ENCODE results near the gene KCNJ3. TPM values are rescaled to one million over a fixed set of nuclear protein-coding genes. Genes with fewer than 3 reads are reported as not detected.

Gene KCNJ3
- polyA plus RNA-seq, 3 donors: 0.15 to 0.41 TPM; not detected in 1

DNA sequence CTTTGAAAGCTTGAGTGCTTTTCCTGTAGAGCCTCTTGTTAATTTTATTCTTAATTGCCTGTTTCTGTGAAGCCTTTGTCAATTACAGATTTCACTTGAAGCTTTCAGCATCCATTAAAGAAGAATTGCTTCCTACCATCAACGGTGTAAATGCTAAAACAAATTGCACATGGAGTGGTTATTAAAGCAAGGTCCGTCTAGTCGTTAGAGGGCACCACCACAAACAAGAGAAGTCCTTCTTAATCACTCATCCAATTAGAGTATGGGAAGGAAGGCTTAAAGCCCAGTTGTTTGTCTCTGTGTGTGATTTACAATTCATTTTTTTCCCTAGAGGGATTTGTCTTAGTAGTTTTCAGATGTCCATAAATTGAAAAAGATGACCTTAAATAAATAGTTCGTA is 1.6 kb downstream of the KCNJ3 start:
- H3K27ac ChIP-seq (ENCODE audit: low read depth, low read length): no peak overlapping the region
- 57 to 64% (median 61%) methylated on average over 4 of the region's 4 CpGs for WGBS, 3 donors

DNA sequence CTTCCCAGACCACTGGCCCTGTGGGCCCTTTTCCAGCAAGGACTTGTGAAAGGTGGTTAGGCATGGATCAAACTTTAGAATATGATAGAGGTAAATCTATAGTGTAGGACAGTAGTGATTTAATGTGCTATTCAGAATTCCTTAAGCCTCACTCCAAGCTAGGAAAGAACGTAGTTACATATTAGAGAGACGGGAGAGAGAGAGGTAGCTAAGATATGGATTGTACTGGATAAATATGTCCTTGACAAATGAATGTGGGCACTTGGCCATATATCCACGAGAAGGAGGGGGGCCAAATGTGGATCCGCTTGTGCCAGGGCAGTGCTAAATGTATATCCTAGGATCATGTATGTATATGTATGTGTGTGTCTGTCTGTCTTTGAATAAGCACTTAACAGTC is 6.5 kb downstream of the KCNJ3 start:
- H3K27ac ChIP-seq (ENCODE audit: low read depth, low read length): no peak overlapping the region
- WGBS, 3 donors: 42 to 83% (median 83%) methylated on average over 4 of the region's 4 CpGs

DNA sequence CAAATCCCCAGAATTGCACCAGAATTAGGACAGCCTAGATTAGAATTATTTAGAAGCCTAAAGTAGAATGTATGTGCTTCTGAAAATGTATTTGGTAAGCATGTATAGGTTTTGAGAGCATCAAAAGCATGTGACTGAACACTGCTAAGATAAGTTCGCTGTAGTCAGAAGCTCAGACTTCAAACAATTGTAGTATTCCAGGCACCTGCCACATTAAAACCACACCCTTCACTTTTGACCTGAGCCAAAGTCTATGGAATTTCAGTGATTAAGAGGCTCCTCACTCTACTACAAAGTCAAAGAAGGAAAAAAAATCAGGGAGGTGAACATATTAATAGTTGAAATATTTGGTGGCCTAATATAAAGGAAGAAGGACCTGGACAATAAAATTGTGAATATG is 8.2 kb downstream of the KCNJ3 start:
- no peak overlapping the region for H3K27ac ChIP-seq (ENCODE audit: low read depth, low read length)
- 52 to 86% (median 81%) methylated on average over 1 of the region's 1 CpG for WGBS, 3 donors

DNA sequence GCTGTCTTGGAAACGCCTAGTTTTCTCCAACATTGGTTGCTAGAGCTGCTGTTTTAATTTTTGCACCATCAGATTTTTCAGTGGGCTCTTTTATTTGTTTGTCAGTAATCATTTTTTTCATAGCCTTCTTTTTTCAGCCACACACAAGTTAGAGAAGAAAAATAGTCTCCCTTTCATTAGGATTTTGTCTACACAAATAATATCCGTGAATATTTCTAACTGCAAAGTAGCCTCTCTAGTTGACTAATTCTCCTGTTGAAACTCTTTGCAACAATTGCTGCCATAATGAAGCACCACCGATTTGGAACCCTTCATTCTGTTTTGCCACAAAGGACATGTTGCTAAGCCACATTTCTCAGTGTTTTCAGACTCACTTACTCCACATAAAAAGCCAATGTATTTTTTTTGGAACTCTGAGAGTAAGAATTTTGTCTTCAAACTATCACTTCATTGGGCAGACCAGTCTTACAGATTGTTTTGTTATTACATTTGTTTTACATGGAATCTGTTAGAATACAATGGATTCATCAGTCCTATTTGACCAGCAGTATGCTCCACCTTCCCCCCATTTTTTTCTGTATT is 9.6 kb downstream of the KCNJ3 start:
- no peak overlapping the region for H3K27ac ChIP-seq (ENCODE audit: low read depth, low read length)
- 85 to 87% (median 87%) methylated on average over 3 of the region's 3 CpGs for WGBS, 3 donors

DNA sequence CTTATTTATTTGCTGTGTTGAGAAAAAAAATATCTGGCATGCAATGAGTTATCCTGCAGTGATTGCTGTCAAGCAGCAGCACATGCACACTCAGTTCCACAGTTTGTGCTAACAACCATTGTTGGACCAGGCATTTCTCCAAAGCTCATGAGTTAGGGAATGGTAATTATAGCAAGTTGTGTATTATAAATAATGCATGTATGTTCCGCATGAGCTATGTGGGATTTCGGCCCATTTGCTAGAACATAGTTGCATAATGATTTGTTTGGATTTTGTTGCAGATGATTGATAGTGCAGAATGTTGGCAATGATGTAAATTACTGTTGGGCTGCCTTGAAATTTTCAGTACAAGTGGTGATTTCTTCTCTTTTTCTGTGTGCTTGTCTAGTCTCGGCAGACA is 10.7 kb downstream of the KCNJ3 start:
- WGBS, 3 donors: 25 to 83% (median 64%) methylated on average over 3 of the region's 3 CpGs

DNA sequence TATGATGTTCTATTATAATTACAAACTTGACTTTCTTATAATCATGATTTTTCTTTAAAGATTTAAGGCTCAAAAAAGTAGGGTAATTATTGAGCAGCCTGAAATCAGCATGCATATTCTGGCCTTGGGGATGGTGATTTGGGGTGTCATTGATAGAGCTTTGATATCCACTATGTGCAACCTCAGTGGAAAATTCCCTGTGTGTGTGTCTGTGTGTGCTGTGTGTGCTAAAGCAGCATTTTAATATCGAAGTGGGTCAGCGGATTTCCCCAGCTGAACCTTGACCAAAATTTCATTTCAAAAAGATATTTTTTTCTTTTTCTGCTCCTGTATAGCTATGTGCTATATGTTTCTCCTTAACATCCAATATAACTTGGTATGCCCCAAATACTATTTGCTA is 11.6 kb downstream of the KCNJ3 start:
- 91 to 98% (median 96%) methylated on average over 2 of the region's 2 CpGs for WGBS, 3 donors
- no peak overlapping the region for H3K27ac ChIP-seq (ENCODE audit: low read depth, low read length)

More for the DNA sequence above, 10.7 kb downstream of the KCNJ3 start:
- no peak overlapping the region for H3K27ac ChIP-seq (ENCODE audit: low read depth, low read length)

DNA sequence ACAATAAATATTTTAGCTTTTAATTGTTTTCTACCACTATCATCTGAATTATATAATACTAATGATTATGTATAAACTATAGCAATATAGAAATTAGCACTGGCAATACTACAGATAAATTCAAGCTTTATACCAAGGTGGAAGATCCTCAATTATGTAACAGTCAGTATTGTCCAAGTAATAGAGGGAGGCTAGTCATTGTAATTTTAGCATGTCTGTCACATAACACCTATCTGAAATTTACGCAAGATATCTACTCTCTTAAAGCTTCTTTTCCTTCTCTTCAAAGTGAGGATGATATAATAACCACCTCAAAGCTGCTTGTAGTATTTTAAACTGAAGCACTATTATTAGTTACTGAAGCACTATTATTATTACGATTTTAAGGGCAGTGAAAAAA is 12.2 kb downstream of the KCNJ3 start:
- no peak overlapping the region for H3K27ac ChIP-seq (ENCODE audit: low read depth, low read length)
- 92 to 95% (median 93%) methylated on average over 2 of the region's 2 CpGs for WGBS, 3 donors

DNA sequence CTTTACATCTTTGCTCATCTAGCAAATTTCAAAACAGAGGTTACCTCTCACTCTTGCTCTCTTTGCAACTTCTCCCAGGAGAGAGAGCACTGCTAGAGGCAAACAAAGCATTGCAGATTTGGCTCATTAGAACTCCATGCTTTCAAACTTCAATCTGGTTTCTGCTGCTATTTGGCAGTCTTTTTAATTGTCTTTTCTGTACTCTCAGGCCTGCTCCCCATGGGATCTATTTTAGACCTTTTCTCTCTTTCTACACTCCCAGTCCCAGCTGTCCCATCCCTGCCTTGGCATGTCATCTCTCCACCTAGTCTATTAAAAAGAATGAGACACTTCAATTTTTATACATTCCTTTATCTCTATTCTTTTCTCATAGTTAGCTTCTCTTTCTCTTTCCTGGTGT is 15.2 kb downstream of the KCNJ3 start:
- no peak overlapping the region for H3K27ac ChIP-seq (ENCODE audit: low read depth, low read length)

DNA sequence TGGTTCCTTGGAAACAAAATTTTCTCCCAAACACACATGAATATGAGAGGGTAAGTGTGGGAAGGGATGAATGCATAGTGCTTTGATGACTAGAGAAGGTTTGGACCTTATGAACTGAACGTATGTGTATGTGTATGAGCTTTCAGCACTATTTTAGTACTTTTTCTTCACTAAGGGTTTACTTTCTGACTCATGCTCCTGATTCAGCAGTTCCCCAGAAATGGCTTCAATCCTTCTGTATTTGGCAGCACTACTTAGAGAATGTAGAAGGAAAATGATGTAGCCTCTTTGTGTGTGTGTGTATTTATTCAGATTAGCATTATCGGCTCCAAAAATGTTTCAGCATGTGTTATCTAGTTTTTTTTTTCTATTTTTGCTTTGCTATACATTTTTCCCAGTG is 22.2 kb downstream of the KCNJ3 start:
- 40 to 57% (median 56%) methylated on average over 2 of the region's 2 CpGs for WGBS, 3 donors
- H3K27ac ChIP-seq (ENCODE audit: low read depth, low read length): no peak overlapping the region

DNA sequence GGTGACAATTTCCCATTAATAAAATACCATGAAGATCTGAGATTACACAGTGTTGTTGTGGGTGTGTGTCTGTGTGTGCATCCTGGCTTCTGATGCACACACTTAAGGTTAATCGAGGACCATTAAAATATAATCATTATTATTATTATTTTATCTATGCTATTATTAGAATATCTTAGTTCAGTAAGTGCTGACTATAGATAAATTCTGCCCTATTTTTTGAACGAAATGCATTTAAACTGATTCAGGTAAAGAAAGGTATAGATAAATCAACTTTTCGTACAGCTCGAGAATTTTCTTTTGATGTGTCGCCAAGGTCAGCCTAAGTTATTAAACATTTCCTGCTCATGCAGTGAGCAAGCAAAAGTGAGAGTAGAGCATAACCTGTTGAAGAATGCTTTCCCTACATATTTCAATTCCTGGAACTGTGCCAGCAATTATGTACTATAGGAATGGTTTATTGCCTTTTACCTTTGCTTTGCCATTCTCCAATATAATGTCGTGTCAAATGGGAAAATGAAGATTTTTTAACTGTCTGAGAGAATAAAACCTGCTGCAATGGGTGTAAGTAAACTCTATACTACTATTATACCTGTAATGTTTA is 25.8 kb downstream of the KCNJ3 start:
- WGBS, 3 donors: 41 to 64% (median 60%) methylated on average over 6 of the region's 6 CpGs
- no peak overlapping the region for H3K27ac ChIP-seq (ENCODE audit: low read depth, low read length)

DNA sequence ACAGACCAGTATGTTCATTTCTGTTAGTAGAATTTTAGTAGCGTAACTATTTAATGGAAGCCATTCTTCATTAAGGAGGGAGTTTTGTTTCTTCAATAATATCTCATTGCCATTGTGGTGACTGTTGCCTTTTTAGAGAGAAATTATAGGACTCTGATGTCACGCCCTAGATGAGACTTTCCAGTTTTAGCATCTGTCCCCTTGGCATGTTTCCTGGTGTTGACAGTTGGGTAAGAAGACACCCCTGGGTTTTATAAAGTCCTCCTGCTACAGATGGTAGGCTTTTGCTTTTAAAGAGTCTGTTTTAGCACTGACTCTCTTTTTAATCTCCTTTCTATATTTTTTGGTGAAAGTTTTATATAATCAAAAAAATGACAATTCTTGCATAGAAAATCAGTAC is 41.9 kb downstream of the KCNJ3 start:
- no peak overlapping the region for H3K27ac ChIP-seq (ENCODE audit: low read depth, low read length)
- WGBS, 3 donors: 69 to 86% (median 76%) methylated on average over 2 of the region's 2 CpGs

DNA sequence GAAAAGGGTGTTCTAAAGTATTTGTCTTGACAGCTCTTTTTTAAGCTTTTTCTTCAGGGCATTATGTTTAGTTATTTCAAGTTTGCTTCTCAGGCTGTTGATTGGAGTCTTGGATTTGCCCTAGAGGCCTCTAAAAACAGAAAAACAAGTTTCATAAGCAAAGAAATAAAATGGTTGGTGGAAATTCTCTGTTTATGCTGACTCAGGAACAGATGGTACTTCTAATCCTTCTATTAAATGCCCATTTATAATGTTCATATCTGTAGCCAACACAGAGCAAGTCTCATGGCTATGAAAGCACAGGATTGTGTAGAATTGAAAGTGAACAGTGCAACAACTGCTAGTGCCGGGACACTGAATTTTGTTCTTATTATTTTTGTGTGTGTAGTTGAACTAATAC is 60.4 kb downstream of the KCNJ3 start:
- 79 to 90% (median 85%) methylated on average over 1 of the region's 1 CpG for WGBS, 3 donors
- H3K27ac ChIP-seq (ENCODE audit: low read depth, low read length): no peak overlapping the region

DNA sequence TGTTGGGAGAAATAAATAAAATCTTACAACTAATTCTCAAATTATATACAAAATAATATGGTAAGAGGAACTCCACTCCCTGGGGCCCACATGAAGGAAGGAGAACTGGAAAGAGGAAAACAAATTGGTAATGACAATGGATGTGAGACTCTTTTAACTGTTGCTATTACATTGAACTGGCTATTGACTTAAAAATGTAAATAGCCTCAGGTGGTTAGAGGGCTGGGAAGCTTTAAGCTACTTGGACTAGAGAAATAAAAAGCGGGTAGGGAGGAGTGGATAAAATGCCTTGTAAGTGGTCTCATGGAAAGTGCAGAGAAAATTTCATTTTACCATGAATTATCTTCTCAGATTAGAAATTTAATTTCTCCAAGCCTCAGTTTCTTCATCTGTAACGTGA is 64.1 kb downstream of the KCNJ3 start:
- 81 to 89% (median 86%) methylated on average over 2 of the region's 2 CpGs for WGBS, 3 donors
- no peak overlapping the region for H3K27ac ChIP-seq (ENCODE audit: low read depth, low read length)

DNA sequence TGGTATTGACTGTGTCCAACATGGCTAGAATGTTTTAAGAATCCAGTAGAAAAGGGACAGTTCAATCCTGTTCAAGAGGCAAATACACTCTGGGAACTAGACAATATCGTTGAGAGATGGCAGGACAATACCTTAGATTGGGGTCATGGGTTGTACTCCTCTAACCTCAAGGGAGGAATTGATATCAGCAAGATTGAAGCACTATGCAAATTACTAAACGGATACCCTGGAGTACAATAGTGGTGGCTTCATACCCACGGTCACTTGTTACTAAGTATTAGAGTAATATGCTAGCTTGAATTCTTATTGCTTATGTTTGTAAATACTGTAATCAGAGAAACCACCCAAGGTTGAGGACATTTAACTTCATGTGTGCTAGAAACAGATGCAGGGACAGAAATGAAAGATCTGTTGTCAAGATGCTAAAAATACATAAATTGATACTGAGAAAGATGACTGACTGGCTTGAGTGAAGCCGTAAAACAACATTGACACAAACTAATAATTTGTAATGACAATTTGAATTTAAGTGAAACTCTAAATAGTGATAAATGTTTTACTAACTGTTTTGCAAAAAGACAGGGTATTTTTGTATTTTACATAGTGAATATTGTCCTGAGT is 73.3 kb downstream of the KCNJ3 start:
- 88 to 89% (median 89%) methylated on average over 4 of the region's 4 CpGs for WGBS, 3 donors
- H3K27ac ChIP-seq (ENCODE audit: low read depth, low read length): no peak overlapping the region

DNA sequence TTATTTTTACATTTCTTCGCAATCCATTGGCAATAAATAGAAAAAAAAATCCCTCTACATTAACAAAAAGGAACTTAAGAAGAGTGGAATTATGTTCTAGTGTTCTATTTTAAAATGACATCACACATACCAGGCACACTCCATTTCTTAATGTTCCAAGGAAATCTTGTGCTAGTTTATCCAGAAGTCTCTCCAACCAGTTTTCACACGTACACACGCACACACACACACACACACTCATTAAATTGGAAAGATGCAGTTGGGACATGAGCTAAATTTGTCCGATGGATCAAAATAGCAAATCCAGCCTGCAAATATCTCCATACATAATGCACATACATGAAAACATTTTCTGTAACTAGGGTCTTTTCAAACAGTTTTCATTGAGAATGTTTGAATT is 78.3 kb downstream of the KCNJ3 start:
- no peak overlapping the region for H3K27ac ChIP-seq (ENCODE audit: low read depth, low read length)
- 73 to 92% (median 82%) methylated on average over 4 of the region's 4 CpGs for WGBS, 3 donors

DNA sequence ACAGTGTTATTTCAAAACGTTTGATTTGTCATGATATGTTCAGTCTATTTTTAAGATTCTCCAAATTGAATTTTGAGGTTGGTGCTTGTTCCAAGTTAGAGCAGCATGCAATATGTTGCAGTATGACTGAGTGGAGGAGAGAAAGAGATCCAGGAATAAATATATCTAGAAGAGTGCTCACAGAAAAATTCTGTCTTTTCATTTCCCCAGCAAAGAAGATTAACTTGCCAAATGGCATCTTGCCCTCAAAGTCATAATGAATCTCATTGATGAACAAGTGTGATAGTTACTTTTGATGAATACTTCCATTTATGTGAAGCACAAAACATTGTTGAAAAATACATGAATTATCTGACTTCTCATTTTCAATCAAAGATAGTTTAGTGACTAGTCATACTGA is 95.9 kb downstream of the KCNJ3 start:
- 30 to 52% (median 43%) methylated on average over 1 of the region's 1 CpG for WGBS, 3 donors
- no peak overlapping the region for H3K27ac ChIP-seq (ENCODE audit: low read depth, low read length)

DNA sequence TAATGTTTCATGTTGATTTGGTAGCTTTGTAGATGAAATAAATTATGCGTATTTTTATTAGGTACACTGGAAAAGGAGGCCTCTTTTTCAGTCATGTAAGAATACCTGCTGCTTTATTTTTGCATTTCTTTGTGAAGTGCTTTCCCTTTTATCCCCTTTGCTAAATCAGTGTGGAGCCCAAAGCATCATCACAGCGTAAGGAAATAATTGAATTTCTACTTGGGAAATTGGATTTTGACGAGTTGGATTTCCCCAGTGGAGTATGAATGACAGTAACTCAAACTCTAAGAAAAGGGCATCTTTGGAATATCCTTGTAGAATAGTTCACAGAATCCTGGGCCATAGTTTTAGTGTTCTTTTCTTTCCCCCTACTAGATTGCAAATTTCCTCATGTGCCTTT is 97.2 kb downstream of the KCNJ3 start:
- no peak overlapping the region for H3K27ac ChIP-seq (ENCODE audit: low read depth, low read length)
- 73 to 89% (median 84%) methylated on average over 3 of the region's 3 CpGs for WGBS, 3 donors

DNA sequence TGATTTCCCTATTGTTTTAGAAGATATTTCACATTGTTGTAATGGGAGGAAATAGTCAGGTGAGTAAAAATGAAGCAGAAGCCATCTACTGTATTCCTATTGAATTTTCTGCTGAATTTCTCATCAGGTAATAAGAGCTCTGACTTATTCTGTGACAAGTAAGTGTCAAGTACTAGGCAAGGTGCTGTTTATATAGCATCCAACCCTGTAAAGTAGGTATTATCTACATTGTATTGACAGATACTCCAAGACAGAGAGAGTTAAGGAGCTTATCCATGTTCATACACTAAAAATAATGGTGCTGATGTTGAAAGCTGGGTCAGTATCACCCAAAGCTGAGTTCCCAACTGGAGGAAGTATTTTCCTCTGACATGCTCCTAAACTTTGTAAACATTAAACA is 106.0 kb downstream of the KCNJ3 start:
- no peak overlapping the region for H3K27ac ChIP-seq (ENCODE audit: low read depth, low read length)

DNA sequence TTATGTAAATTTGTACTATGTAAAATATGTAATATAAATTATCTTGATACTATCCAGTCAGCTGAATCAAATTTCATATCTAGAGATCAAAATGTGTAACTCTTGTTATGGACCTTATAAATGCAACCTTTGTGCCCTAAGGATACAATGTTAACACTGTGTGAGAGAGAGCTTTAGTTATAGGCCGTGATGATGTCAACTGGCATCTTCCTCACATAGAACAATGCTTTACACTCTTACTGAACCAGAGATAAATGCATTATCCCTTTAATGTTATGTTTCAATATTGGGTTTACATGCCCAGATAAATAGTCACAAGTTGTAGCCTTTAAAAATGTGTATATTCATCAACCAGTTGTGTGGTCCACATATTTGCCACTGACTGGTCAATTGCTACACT is 115.1 kb downstream of the KCNJ3 start:
- no peak overlapping the region for H3K27ac ChIP-seq (ENCODE audit: low read depth, low read length)
- 87 to 97% (median 90%) methylated on average over 1 of the region's 1 CpG for WGBS, 3 donors

DNA sequence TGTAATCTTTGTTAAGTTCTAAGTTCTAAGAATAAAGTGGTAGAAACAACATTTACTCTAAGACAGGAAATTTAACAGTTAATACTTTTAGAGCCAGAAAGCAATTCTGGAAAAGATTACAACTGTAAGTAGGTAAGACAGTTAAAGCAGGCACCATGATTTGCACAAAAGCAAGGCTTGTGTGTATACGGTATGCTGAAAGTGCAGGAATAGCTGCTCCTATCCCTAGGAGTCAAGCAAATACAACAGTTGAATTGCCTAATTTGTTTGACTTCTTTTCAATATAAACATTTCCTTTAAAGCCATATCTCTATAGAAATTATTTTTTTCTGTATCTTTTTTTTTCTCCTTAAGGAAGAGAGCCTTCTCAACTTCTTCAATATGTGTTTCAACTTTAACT is 116.4 kb downstream of the KCNJ3 start:
- H3K27ac ChIP-seq (ENCODE audit: low read depth, low read length): no peak overlapping the region
- WGBS, 3 donors: 46 to 87% (median 66%) methylated on average over 1 of the region's 1 CpG

Measured in adipose tissue (tissue), 3 donors.